Activated CD8-positive, alpha-beta T cell treated with anti-CD3 and anti-CD28 coated beads for 36 hours (primary cell): Measurements from ENCODE around the gene WDR49. TPM values are rescaled to one million over a fixed set of nuclear protein-coding genes. Genes with fewer than 3 reads are reported as not detected.

Source experiments
- ATAC-seq: fragments of 200-7000 bp; cut with Tn5 transposase; one replicate; pipeline ENCODE4 v1.10.0; 2021; ENCODE audit warnings: mild to moderate bottlenecking, moderate library complexity
- CTCF ChIA-PET: fragments of 350-600 bp; sonication (Branson Sonifier 250); formaldehyde crosslinking; loops from one replicate; lab custom pipeline; 2021; ENCODE audit warnings: antibody characterized with exemption; lab: Charles Lee
- POLR2A ChIA-PET: fragments of 350-600 bp; sonication (Branson Sonifier 250); formaldehyde crosslinking; loops from one replicate; lab custom pipeline; 2021; ENCODE audit warnings: antibody characterized with exemption; lab: Charles Lee
- DNase-seq: peaks from one replicate; pipeline ENCODE4 v3.0.0-alpha.2; 2020
- H3K27ac Mint-ChIP-seq: one replicate; pipeline ENCODE4 v1.8.0; 2021; ENCODE audit warnings: mild to moderate bottlenecking, mixed read lengths
- H3K27me3 Mint-ChIP-seq: one replicate; pipeline ENCODE4 v1.8.0; 2021; ENCODE audit warnings: mixed read lengths
- H3K36me3 Mint-ChIP-seq: one replicate; pipeline ENCODE4 v1.8.0; 2021; ENCODE audit warnings: low read depth, mixed read lengths
- H3K4me1 Mint-ChIP-seq: one replicate; pipeline ENCODE4 v1.8.0; 2021; ENCODE audit warnings: low read depth, mixed read lengths
- H3K4me3 Mint-ChIP-seq: one replicate; pipeline ENCODE4 v1.8.0; 2021; ENCODE audit warnings: mild to moderate bottlenecking, moderate library complexity, mixed read lengths
- H3K9me3 Mint-ChIP-seq: one replicate; pipeline ENCODE4 v1.8.0; 2021; ENCODE audit warnings: mixed read lengths
- CTCF ChIP-seq: fragments of 200-600 bp; IDR thresholded peaks from one replicate; pipeline ENCODE4 v1.8.0; 2022; ENCODE audit warnings: antibody characterized with exemption, mild to moderate bottlenecking
- intact Hi-C: fragments of 100-400 bp; cut with micrococcal nuclease; formaldehyde crosslinking; loops from one replicate; pipeline ENCODE4 v1.10.0; 2022
- total RNA-seq, 2 experiments: library from RNA; stranded (reverse); gene quantifications; one replicate each; pipeline ENCODE4 v1.2.3, GENCODE V29; 2021

The WDR49 gene
- total RNA-seq, 2 experiments from 2014 or later: 0.29 to 0.36 TPM

DNA sequence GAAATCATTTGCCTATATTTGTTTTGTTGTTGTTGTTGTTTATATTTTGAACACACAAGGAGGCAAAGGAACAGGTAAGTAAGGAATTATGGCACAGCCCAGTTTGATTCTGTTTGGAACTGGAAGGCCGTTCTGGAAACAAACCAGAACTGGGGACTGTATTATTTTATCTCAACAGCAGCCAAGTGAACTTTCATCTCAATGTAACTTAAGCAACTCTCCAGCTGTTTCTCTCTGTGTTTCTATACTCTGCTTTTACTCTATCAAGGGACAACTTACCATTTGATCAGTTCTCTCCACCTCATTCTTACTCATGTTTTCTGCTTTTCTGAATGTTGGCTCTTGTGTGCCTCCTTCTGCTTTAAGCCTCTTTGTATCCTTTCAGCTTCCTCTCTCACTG, 16.0 kb upstream of the WDR49 start:
- no peak for ATAC-seq
- intact Hi-C loops: no loop called here
- no peak overlapping the region for H3K4me3 Mint-ChIP-seq
- no peaks in the 10 kb centered on the region for H3K4me1 Mint-ChIP-seq
- POLR2A ChIA-PET: no interaction called here
- CTCF ChIA-PET: interaction anchor here (3.6 kb wide), 1 partner anchor 15 kb away, joined by 23 read pairs; no protein-coding TSS in a partner anchor
- no peak overlapping the region for H3K27ac Mint-ChIP-seq
- no peak for TF ChIP-seq CTCF
- DNase-seq: no peak
- no peaks in the 10 kb centered on the region for H3K27me3 Mint-ChIP-seq
- peaks cover 19% of the 10 kb centered on the region for H3K36me3 Mint-ChIP-seq
- H3K9me3 Mint-ChIP-seq: peaks cover 7% of the 10 kb centered on the region

DNA sequence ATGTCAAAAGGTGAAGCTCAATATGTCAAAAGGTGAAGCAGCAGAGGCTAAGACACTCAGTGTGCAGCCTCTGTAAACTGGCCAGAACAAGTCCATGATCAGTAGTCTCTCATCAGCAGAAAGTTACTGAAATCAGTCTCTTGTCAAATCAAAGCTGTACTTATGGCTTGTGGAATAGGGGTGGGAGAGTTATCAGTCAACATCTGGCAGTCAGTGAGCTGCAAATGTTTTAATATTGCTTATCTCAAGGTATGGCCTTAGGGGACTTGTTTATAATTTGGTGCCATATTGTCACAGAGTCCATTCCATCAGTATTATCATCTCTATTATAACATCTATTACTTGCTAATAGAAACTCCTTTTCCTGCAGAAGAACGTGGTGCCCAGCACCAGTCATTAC, 14.9 kb upstream of the WDR49 start:
- intact Hi-C loops: no loop called here
- no peak overlapping the region for H3K4me3 Mint-ChIP-seq
- POLR2A ChIA-PET: no interaction called here
- ATAC-seq: no peak
- no peak for TF ChIP-seq CTCF
- peaks cover 9% of the 10 kb centered on the region for H3K36me3 Mint-ChIP-seq
- peaks cover 4% of the 10 kb centered on the region for H3K9me3 Mint-ChIP-seq
- CTCF ChIA-PET: interaction anchor here (3.6 kb wide), 1 partner anchor 16 kb away, joined by 23 read pairs; no protein-coding TSS in a partner anchor
- DNase-seq: no peak
- H3K4me1 Mint-ChIP-seq: no peaks in the 10 kb centered on the region
- H3K27ac Mint-ChIP-seq: no peak overlapping the region
- H3K27me3 Mint-ChIP-seq: no peaks in the 10 kb centered on the region

- ChIA-PET CTCF (no interaction called here), POLR2A (no interaction called here)
- Mint-ChIP-seq H3K9me3 (peaks cover 1% of the 10 kb centered on the region), H3K4me3 (no peak overlapping the region), H3K27me3 (no peaks in the 10 kb centered on the region), H3K36me3 (no peaks in the 10 kb centered on the region), H3K27ac (no peak overlapping the region), H3K4me1 (no peaks in the 10 kb centered on the region)
- DNase-seq: no peak
- ATAC-seq: no peak
- TF ChIP-seq CTCF: no peak
- intact Hi-C loops: no loop called here
These were observed 12.8 kb upstream of the WDR49 start for GRCh38 chr3:167666563-167666962.

- ATAC-seq (no peak), DNase-seq (no peak)
- intact Hi-C loops: no loop called here
- H3K36me3 Mint-ChIP-seq: no peaks in the 10 kb centered on the region
- no peak overlapping the region for H3K27ac Mint-ChIP-seq
- peaks cover 1% of the 10 kb centered on the region for H3K9me3 Mint-ChIP-seq
- ChIA-PET POLR2A (no interaction called here), CTCF (no interaction called here)
- H3K4me3 Mint-ChIP-seq: no peak overlapping the region
- no peak for TF ChIP-seq CTCF
- peaks cover 3% of the 10 kb centered on the region for H3K27me3 Mint-ChIP-seq
- no peaks in the 10 kb centered on the region for H3K4me1 Mint-ChIP-seq
These were observed 9.2 kb upstream of the WDR49 start for GRCh38 chr3:167662919-167663400.

DNA sequence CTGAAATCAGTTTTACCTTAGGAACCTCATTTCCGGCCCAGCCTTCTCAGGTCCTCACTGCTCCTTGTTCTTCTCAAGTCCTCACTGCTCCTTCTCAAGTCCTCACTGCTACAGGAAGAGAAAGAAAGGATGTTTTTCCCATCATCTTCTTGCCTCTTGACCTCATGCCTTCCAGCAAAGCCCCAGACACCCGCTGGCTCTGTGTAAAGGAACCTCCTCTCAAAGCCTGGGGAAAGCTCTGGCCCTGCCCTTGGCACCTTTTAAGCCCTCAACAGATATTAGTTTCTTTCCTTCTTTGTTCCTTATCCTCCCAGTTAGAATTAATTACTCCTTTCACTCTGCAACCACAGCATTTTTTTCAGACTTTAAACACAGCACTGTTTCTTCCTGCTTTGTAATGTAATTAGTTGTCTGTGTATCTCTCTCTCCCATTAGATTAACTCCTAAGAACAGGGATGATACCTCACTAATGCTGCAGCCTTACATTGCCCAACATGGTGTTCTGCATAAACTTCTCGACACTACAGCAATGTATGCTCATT, 4.0 kb upstream of the WDR49 start:
- H3K27ac Mint-ChIP-seq: no peak overlapping the region
- H3K9me3 Mint-ChIP-seq: no peaks in the 10 kb centered on the region
- no peak for ATAC-seq
- no peak for TF ChIP-seq CTCF
- POLR2A ChIA-PET: no interaction called here
- H3K4me3 Mint-ChIP-seq: no peak overlapping the region
- CTCF ChIA-PET: no interaction called here
- peaks cover 2% of the 10 kb centered on the region for H3K36me3 Mint-ChIP-seq
- DNase-seq: no peak
- intact Hi-C loops: no loop called here
- peaks cover 3% of the 10 kb centered on the region for H3K4me1 Mint-ChIP-seq
- H3K27me3 Mint-ChIP-seq: peaks cover 3% of the 10 kb centered on the region
